Measurements from ENCODE around the gene CLK2.
A peak's percentile ranks its signal among the peaks of the same experiment; 100 is the strongest.
"Not testable (repeated sequence)": the region's sequence is repeated elsewhere in the genome, so short reads cannot be mapped to it uniquely, and the experiment has no call there.

CLK2 gene

DNA sequence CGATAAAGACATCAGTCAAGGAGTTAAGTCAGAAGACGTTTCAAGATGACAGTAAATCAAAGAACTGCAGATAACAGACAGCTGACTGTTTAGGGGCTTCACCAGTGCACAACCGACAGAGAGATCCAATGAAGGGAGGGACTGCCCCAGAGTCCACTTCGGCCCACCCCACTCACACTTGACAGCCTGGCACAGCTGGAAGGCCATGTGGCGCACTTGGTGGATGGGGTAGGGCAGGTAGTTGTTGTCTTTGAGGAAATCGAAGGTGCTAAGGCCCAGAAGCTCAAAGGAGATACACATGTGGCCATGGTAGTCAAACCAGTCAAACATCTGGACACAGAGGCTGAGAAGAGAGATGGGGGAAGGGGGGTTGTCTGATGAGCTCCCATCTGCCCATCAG is 6.8 kb downstream of the CLK2 start:
- no peak for DNase-seq (ENCODE audit: low read depth in 3 of 3)

DNA sequence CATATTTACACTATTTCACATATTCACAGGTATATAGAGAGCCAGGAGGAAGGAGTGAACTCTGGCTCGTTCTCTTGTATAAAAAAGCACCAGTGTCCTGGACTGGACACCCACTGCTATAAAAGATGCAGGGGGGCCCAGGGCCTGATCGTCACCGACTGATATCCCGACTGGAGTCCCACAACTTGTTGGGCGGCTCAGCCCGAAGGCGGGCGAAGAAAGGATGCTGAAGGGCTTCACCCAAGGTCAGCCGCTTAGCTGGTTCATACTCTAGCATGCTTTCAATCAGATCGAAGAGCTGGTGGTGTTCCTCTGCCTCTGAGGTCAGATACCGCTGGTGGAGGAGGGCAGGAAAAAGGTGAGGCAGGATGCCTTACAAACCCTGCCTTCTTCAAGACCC is 10.2 kb downstream of the CLK2 start:
- no peak for DNase-seq (ENCODE audit: low read depth in 3 of 3)

DNA sequence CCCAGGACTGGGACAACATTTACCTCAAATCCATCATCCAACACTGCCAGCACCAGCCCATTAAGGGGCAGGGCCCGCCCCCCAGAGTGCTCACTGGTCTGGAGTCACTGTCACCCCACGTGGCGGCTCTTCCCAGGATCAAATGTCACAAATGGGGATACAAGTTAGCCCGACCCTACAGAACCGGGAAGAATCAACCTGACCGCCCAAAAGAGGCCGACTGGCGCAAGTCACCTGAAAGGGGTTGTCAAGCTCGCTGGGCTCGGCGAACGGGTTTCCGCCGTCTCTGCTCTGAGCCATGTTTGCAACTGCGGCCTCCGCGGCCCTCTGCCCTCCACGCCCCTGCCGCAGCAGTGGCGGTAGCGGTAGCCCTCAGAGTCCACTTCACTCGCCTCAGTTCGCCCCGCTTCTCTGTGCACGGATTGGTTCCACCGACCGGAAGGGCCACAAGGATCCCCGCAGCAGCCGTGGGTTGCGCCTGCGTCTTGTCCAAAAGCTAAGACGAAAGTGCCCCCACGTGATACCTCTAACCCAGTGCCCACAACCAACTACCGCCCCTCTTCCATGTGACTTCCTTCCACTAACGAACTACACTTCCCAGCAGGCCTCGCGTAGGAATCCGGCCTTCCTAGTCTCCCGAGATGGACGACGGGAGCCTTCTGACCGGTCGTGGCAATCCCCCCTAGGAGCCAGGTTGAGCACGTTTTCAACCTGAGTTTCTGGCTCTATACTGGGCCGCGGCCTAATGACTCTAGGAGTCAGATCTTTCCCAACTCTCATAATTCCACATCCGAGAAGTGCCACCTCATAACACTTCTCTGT is 11.2 kb downstream of the CLK2 start, which contains the start of gene SCAMP3:
SCAMP3 (minus strand) TSS at position 509 of the 822 bp plus-strand sequence; CDS start at position 300, 209 bp downstream.
- DNase-seq (ENCODE audit: low read depth in 3 of 3), result peak; percentile 79 to 82 (median 80)

DNA sequence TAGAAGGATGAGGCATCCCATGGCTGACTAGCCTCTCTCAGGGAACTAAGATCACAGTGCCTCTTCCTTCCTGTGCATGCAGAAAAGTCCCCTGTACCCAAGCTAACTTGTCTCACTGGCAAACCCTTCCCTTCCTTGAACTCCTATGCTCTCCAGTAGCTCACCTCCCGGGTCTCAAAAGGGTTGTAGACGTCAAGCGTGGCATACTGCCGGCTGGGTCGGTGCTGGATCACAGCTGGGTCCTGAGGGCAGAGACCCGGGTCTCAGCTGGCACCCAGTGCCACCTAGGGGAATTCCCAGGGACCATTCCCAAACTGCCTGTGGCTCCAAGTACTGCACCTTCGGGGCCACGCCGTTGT is 11.8 kb downstream of the CLK2 start:
- peak in 1 of 3 donors; percentile 18 for DNase-seq (ENCODE audit: low read depth in 3 of 3)

DNA sequence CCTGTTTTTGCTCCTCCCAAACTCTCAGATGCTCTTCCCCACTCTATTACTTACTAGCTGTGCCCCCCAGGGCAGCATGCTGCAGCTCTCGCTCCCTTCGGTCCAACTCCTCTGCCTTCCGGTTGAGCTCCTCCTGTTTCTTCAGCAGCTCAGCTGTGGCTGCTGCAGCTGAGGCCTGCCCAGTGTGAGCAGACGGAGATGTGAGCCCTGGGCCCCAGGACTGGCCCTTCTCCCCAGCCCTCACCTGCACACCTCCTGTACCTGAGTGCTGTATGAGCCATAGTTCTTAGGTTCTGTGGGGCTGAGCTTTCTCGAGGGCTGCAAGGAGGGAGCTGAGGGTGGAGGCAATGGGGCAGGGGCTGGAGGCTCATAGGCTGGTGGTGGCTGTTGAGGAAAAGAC is 13.0 kb downstream of the CLK2 start:
- no peak for DNase-seq (ENCODE audit: low read depth in 3 of 3)

DNA sequence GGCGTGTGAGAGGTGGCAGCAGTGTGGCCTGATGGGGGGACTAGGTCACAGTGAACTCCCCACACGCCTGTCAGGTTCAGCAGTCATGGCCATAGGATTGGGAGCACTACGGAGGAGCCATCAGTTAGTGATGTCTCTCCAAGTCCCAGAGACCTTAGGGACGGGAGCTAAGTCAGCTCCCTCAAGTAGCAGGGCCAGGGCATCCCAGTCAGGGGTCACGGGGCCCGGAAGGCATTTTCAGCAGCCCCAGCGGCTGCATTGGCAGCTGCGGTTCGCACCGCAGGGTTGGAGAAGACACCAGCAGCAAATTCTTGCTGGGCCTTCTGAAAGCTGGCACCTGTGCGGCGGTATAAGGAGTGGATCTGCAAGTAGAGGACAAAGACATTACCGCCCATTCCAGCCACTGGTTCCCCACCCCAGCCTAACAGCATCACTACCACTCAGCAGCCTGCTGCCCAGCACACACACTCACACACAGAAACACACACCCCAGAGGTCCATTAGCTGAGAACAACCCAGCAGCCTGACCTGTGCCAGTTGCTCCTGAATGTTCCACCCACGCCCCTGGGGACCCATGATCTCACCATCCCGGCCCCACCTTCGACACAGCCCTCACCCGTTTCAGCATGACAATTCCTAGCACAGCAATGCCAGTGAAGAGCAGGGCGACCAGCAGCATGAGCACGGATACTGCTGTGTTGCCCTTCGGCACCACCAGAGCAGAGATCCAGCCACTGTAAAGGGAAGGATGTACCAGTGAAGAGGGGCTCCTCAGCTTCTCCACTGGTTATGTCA is 17.0 kb downstream of the CLK2 start:
- no peak for DNase-seq (ENCODE audit: low read depth in 3 of 3)

DNA sequence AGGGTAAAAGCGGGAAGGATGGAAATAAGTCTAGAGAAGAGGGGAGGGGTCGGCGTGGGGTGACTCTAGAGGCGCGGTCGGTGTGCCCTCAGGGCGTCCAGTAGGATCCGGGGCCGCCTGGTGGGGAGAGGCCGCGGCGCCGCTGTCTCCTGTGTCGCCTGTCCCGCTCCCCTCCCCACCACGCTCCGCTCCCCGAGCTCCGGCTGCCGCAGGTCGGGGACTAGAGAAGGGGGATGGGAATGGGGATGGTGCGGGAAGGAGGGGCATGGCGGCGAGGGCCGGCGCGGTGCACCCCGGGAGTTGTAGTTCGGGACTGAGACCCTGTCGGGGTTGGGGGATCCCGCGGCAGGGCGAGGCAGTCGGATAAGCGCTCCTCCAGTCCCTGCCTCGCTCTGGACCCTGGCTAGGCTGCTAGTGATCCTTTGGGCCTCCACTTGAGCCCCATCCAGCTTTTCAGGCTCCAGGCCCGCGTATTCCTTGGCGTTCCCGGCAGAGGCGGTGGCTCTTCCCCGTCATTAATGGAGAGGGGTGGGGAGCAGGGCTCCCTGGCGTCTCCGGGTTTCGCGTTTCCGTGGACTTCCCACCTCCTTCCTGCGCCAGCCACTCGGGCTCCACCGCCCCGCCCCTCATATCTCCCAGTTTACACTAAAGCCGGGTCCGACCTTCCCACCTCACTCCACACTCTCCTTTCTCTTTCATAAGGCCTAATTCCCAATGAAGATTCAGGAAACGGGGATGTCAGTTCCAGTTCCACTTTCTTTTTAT is 17.9 kb downstream of the CLK2 start, which contains the start of gene ENTREP3:
ENTREP3 (minus strand) TSS at position 241 of the 765 bp plus-strand sequence. CDS start 606 bp downstream, outside the sequence.
- DNase-seq (ENCODE audit: low read depth in 3 of 3), result peak; percentile 63 to 82 (median 67)

DNA sequence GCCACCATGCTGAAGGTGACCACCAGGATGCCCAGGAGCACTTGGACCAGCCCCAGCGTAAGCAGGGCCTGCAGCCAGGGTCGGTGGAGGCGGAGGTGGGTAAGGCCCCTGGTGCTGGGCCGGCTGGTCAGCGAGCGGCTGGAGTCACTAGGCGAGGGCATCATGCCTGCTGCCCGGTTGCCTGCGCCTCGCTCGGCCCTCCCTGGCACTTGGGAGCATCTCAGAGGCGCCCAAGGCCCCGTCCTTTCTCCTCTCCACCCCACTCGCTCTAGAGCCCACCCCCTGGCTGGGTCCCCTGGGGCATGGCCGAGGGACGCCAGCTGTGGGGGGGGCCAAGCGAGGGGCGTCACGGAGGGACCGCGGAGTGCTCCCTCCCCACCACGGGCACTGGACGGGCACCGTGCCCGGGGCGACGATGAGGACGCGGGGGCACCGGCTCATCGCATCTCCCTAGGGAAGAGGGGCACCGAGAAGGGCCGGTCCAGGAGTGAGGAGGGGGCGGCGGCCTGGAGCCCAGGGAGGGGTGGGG is 18.5 kb downstream of the CLK2 start:
- no peak for DNase-seq (ENCODE audit: low read depth in 3 of 3)

DNA sequence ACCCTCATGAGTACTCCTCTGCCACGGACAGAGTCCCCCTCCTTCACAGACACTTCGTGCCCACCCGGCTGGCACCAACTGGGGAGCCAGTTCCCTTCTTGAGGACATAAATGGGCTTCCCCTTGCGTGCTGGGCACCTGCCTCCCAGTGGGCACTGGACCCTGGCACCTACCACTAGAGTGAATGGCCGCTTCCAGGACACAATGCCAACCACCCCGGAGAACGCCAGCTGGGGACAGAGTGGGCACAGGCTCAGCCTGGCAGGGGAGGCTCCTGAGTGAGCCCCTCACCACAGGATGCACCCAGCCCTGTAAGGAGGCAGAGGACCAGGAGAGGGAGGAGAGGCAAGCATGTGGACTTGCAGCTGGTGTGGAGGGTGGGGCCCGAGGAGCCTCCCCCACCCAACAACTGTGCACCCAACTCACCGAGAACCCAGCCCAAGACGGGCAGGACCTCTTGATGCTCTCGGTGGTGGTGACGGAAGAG is 19.0 kb downstream of the CLK2 start:
- no peak for DNase-seq (ENCODE audit: low read depth in 3 of 3)

DNA sequence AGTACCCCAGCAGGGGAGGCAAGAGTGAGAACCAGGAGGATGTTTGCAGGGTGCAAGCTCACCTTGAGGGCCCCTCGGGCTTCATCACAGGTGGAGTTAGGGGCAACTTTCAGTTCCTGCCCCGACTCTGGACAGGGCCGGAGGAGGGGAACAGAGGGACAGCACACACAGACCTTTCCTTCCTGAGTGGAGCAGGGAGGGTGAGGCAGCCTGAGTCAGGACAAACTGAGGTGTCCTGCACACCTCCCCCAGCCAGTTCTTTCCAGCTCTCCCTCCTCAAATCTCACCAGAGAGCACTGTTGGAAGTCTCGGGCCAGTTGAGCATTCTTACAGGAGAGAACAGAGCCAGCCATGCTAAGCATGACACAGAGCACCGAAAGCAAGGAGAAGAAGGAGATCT is 19.5 kb downstream of the CLK2 start:
- DNase-seq (ENCODE audit: low read depth in 3 of 3), result no peak

DNA sequence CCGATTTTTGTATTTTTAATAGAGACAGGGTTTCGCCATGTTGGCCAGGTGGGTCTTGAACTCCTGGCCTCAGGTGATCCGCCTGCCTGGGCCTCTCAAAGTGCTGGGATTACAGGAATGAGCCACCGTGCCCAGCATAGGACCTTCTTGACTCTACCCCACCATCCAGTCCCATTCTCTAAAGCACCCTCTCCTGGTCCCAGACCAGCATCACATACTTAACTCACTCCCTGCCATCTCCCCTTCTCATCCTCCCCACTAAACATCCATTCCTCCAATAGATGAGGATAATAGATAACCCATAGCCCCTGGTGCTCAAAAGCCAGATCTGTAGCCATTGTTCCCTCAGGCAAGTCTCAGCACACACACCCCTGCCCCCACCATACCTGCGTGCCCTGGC is 20.1 kb downstream of the CLK2 start:
- no peak for DNase-seq (ENCODE audit: low read depth in 3 of 3)

DNA sequence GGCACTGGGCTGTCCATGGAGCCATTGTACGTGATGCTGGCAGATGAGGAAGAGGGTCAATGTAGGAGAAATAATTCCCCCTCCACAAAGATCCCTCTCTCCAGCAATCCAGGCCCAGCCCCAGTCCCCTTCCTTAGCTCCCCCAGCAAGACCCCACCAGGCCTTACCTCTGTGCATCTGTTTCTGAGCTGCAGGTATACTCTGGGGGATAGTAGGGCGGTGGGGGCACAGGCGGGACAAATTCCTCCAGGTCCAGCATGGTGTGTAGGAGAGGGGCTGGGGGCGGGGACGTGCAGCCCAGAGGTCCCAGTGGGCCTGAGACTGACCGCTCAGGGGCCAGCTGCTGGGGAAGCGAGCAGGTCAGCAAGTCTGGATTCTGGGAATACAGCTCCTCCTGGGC is 21.7 kb downstream of the CLK2 start:
- DNase-seq (ENCODE audit: low read depth in 3 of 3), result no peak

DNA sequence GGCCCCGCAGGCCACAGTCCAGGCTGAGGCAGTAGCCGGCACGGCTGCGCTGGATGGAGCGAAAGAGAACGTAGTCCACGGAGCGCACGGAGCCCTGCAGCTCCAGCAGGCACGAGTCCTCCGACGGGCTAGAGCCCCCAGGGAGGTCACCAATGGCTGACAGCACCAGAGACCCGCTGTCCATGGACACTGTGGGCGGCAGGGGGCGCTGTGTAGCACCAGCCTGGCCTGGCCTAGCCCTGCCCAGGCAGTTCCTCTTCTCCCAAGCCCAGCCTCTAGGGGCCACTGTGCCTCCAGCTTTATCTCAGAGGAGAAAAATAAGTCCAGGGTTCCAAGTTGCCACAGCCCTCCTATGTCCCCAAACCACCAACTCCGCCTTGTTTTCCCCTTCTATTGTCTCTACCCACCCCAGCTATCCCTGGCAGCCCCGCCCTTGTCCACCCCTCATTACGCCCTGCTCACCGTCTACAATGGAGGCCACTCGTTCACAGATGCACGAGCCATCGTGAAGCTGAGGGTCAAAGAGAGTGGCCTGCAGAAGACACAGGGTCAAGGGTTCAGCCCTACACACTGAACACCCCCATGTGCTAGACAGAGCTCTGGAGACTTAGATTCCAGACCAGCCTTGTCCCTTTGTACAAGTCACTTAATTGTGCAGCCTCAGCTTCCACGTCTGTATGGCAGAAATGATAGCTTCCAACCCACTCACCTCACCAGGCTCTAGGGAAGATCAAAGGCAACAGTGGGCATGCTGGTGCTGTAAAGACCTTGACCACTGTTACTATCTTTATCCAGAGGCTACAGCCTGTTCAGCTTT is 22.5 kb downstream of the CLK2 start:
- DNase-seq (ENCODE audit: low read depth in 3 of 3), result peak; percentile 90 to 97 (median 96)

DNA sequence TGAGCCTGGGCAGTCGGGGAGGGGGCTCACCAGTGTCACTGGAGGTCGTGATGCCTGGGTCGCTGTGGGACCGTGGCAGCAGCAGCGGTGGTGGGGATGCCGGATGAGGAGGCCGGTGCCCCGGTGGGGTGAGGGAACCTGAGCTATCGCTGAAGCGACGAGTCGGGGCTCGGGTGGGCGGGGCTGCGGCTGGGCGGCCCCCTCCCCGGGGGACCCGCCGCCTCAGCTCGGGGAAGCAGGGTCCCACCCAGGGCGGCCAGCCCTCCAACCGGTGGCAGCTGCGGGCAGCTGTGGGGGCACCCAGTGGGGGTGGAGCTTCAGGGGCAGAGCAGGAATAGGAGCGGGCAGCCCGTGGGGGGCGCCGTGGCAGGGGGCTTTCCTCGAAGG is 23.1 kb downstream of the CLK2 start:
- no peak for DNase-seq (ENCODE audit: low read depth in 3 of 3)

DNA sequence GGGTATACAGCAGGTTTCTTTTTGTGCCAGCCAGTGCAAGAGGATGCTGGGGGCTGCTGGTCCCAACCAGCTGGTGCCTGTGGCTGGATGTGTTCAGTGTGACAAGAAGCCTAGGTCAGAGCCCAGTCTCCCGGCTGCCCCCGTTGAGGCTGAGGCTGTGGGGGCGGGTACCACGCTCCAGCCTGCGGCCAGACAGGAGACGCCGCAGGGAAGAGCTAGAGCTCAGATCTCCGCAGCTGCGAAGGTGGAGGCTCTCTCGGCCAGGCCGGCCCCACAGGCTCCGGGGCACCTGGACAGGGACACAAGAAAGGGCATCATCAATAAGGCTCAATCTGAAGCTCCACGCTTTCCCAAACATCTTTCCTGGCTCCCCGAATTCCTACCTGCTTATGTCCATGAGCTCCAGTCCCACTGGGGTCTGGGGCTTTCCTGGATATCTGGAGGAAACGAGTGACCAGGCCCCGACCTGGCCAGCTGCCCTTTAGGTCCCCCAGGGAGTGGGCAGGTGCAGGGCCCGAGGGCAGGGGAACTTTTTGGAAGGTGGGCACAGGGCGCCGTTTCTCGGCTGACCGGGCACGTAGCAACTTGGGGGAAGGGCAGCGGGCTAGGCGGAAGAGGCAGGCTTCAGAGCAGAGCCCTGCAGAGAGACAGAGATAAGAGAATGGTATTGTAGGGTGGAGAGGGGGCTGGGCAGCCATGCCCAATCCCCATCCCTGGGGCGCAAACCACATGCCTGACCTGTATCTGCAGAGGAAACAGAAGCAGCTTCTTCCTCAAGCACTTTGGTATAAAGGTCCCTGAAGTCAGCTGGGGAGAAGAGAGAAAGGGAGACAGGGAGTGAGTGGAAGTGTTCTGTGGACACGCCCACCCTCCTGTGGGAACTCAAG is 25.4 kb downstream of the CLK2 start:
- DNase-seq (ENCODE audit: low read depth in 3 of 3), result no peak

DNA sequence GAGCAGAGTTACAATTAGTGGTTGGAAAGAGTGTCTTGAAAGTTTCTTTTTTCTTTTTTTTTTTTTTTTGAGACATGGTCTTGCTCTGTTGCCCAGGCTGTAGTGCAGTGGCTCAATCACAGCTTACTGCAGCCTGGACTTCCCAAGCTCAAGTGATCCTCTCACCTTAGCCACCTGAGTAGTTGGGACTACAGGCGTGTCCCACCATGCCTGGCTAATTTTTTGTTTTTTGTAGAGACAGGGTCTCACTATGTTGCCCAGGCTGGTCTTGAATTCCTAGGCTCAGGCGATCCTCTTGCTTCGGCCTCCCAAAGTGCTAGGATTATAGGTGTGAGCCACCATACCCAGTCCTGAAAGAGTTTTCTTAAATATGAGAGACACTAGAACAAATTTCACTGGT is 26.5 kb downstream of the CLK2 start:
- DNase-seq (ENCODE audit: low read depth in 3 of 3), result not testable (repeated sequence)

DNA sequence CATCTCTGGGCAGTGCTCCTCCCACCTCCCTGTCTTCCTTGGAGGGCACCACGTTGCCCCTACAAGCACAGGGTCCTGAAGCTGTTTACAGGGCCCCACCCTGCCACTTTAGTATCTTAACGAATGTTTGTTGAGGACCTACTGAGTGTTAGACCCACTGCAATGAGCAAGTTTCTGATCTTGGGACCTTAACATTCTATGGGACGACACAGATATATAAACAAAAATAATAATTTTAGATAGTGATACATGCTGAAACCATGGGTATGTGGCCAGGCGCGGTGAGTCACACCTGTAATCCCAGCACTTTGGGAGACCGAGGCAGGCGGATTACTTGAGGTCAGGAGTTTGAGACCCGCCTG is 28.2 kb downstream of the CLK2 start:
- DNase-seq (ENCODE audit: low read depth in 3 of 3), result no peak

DNA sequence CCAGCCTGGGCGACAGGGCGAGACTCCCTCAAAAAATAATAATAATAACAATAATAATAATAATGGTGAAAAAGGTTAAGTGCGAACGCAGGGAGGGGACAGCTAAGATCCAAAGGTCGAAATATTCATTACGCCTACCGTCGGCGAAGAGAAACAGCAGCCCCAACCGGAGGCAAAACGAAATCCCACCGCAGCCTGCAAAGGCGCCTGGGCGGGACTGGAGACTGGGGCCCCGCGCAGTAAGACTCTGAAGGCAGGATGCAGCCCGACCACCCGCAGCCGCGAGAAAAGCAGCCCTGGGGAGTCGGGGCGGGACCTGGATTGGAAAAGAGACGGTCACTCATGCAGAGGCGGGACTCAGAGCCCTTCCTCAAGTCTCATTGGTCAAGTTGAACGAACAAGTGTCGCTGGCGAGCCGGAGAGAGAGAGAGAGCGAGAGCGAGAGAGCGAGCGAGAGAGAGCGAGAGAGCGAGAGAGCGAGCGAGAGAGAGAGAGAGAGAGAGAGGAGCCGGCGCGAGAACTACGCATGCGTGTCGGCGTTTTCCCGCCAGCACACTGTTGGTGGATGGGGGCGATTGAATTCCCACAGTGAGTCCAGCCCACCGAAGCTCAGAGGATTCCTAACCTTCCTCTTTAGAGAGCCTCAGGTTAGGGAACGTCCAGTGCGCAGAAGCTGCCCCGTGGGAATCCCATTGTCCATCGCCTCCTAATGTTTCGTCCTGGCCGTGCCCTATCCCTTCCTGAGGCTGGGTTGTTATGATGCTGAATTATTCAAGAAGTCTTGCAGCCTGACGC is 28.7 kb downstream of the CLK2 start:
- peak; percentile 84 to 96 (median 93) for DNase-seq (ENCODE audit: low read depth in 3 of 3)

DNA sequence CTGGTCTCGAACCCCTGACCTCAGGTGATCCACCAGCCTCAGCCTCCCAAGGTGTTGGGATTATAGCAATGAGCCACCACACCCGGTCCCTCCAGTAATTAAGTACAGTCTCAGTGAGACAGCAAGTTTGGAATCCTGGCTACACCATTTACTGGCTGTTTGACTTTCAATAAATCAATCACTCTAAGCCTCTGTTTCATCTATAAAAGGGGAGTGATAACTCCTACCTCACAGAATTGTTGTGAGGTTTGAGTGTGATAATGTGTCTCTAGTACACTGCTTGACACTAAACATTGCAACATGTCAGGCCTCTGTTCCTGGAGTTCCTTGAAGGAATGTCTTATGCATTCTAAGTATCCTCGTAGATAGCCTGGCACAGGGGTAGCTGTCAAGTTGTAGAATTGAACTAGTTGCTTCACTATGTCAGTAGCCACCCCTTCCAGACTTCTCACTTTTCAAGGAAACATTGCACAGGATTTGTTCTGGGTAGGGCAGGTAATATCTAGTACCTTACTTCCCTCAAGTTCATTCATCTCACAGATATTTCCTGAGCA is 30.4 kb downstream of the CLK2 start:
- no peak for DNase-seq (ENCODE audit: low read depth in 3 of 3)
